Panc1 (cell line): Measurements from ENCODE around the gene CFAP299.

Source experiments
- REST ChIP-seq, 2 experiments: IDR thresholded peaks; 2 replicates each; pipeline ENCODE4 v1.6.1; 2011 to 2012; ENCODE audit warnings: low read depth in 2 of 2, control low read depth in 1 of 2, low read length in 1 of 2, mild to moderate bottlenecking in 1 of 2, moderate library complexity in 1 of 2; ENCODE audit not compliant: insufficient read depth in 1 of 2
- SIN3A ChIP-seq: IDR thresholded peaks from 2 replicates; pipeline ENCODE4 v1.6.1; 2012; ENCODE audit warnings: low read depth, mild to moderate bottlenecking, low read length, moderate library complexity, borderline replicate concordance; ENCODE audit not compliant: insufficient read depth

DNA sequence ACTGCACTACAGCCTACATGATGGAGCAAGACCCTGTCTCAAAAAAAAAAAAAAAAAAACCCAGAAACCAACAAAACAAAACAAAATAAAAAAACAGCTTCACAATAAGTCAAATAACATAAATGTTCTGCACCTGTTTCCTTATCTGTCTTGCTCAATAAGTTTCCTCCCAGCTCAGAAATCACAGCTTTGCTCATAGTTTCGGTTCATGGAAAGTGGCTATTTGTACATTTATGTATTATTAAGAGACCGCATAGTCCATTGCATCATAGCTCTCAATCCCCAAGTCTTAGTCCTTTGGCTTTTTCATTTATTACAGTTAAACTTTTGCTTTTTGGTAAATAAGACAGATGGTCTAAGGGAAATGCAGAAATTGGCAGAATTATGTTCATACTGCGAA, 24.4 kb upstream of the CFAP299 start:
- TF ChIP-seq REST (IDR thresholded peaks at IDR 0.05; ENCODE audit: insufficient read depth in 1 of 2, low read depth in 2 of 2, low read length in 1 of 2) (no peak), SIN3A (no peak)
